ENCODE results near the gene HAP1. TPM values are rescaled to one million over a fixed set of nuclear protein-coding genes. Genes with fewer than 3 reads are reported as not detected.

Gene HAP1
- total RNA-seq, 4 donors from 2014 or later, result 0.22 TPM; not detected in 3

DNA sequence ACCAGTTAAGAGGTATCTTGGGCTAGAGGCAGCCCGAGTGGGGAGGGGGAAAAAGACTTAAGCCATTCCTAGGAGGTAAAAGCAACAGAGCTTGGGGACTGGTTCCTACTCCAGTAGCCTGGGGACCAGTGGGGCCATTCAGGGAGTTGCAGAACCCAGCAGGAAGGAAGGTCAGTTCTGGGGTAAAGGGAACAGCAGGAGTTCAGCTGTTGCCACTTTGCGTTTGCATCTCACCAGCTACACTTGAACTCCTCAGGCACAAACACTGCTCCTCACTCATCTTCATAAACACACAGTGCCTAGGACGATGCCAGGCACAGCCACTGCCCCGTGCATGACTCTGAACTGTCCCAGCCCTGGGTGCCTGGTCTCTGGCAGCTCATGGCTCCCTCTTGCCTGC is 4.0 kb downstream of the HAP1 start:
- H3K27ac ChIP-seq, result no peak overlapping the region
- H3K4me3 ChIP-seq, result no peak overlapping the region
- no peak for ATAC-seq
- H3K36me3 ChIP-seq, result no peaks in the 10 kb centered on the region
- intact Hi-C loops (cut with DNase I; ENCODE audit: low total_unique reads) (no loop called here), in situ Hi-C loops (cut with MboI; ENCODE audit: low sequenced_read_pairs in 4 of 4) (no loop called here)
- TF ChIP-seq, protein P1, sequence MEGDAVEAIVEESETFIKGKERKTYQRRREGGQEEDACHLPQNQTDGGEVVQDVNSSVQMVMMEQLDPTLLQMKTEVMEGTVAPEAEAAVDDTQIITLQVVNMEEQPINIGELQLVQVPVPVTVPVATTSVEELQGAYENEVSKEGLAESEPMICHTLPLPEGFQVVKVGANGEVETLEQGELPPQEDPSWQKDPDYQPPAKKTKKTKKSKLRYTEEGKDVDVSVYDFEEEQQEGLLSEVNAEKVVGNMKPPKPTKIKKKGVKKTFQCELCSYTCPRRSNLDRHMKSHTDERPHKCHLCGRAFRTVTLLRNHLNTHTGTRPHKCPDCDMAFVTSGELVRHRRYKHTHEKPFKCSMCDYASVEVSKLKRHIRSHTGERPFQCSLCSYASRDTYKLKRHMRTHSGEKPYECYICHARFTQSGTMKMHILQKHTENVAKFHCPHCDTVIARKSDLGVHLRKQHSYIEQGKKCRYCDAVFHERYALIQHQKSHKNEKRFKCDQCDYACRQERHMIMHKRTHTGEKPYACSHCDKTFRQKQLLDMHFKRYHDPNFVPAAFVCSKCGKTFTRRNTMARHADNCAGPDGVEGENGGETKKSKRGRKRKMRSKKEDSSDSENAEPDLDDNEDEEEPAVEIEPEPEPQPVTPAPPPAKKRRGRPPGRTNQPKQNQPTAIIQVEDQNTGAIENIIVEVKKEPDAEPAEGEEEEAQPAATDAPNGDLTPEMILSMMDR (IDR thresholded peaks at IDR 0.05 in 4 of 5, conservative IDR thresholded peaks at IDR 0.05 in 1 of 5), result no peak
- no peak for TF ChIP-seq POLR2A (IDR thresholded peaks at IDR 0.05)
- H3K9me3 ChIP-seq, result no peaks in the 10 kb centered on the region
- DNase-seq, result no peak
- peaks cover 13 to 16% of the 10 kb centered on the region in 2 donors for H3K4me1 ChIP-seq
- peaks cover 33 to 38% (median 34%) of the 10 kb centered on the region in 3 donors for H3K27me3 ChIP-seq

DNA sequence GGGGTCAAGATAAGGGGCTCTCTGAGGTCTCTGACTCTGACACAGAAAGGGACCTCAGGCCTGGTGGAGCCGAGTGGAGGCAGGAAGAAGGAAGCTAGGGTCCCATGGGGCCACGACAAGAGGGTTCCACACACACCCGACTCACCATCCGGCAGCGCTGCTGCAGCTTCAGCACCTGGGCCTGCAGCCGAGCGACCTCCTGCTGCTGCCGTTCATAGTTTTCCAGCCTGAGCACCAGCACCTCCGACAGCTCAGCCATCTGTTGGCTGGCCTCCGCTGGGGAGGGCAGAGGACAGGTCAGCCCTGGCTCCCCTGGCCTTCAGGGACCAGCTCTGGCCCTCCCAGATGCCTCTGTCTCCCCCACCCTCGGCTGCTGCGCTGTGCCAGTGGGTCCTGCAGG is 6.4 kb downstream of the HAP1 start:
- Histone ChIP-seq H3K9me3 (no peaks in the 10 kb centered on the region), H3K4me3 (no peak overlapping the region), H3K27me3 (peaks cover 8 to 16% (median 12%) of the 10 kb centered on the region in 3 donors), H3K27ac (no peak overlapping the region), H3K36me3 (no peaks in the 10 kb centered on the region), H3K4me1 (no peaks in the 10 kb centered on the region)
- intact Hi-C loops (cut with DNase I; ENCODE audit: low total_unique reads), result no loop called here
- TF ChIP-seq POLR2A (IDR thresholded peaks at IDR 0.05), result no peak
- TF ChIP-seq, protein P1 (IDR thresholded peaks at IDR 0.05 in 4 of 5, conservative IDR thresholded peaks at IDR 0.05 in 1 of 5), result no peak
- DNase-seq (no peak), ATAC-seq (no peak)
- in situ Hi-C loops (cut with MboI; ENCODE audit: low sequenced_read_pairs in 4 of 4), result no loop called here

DNA sequence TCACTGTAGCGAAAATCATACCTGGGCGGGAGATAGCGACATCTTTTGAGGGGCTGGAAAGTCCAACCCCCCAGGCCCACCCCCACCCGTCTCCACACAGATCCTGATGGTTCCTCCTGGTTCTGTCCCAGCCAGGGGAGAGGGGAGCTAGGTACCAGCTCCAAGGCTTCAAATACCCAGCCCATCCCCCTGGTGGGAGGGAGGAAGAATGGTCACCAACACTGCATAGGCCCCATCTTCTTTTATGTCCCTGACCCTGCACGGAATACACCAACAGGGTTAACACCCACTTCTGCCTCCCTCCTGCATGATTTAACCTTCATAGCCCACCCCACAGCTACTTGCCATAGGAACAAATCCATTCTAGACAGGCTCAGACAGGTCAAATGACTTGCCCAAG is 9.3 kb downstream of the HAP1 start:
- DNase-seq (no peak), ATAC-seq (no peak)
- Histone ChIP-seq H3K4me3 (no peak overlapping the region), H3K27me3 (no peaks in the 10 kb centered on the region), H3K9me3 (no peaks in the 10 kb centered on the region), H3K4me1 (no peaks in the 10 kb centered on the region), H3K27ac (no peak overlapping the region), H3K36me3 (no peaks in the 10 kb centered on the region)
- TF ChIP-seq POLR2A (IDR thresholded peaks at IDR 0.05), result no peak
- TF ChIP-seq, protein P1 (IDR thresholded peaks at IDR 0.05 in 4 of 5, conservative IDR thresholded peaks at IDR 0.05 in 1 of 5), result no peak
- intact Hi-C loops (cut with DNase I; ENCODE audit: low total_unique reads), result no loop called here
- in situ Hi-C loops (cut with MboI; ENCODE audit: low sequenced_read_pairs in 4 of 4), result no loop called here

DNA sequence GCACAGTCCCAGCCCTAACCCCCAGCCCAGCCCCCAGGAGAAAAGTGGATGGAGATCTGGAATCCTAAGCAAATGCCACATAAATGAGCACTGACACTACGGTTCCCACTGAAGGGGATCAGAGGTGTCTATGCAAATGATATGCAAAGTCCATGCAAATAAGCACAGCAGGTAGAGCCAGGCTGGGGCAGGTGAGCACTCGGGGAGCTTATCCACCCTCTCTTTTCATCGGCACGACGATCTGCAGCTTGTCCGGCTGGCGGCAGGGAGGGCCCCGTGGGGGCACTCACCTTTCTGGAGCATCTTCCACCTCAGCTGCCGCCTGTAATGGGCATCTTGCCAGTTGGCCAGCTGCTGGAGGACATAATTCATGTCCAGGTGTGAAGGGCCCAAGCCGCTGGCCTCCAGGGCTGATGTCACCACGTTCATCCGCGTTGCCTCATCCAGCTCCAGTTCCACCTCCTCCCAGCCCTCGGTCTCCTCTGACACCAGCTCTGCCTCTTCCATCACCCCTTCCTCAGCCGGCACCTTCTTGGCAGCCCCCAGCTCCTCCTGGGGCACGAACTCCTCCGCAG is 9.9 kb downstream of the HAP1 start:
- in situ Hi-C loops (cut with MboI; ENCODE audit: low sequenced_read_pairs in 4 of 4), result no loop called here
- H3K36me3 ChIP-seq, result no peaks in the 10 kb centered on the region
- intact Hi-C loops (cut with DNase I; ENCODE audit: low total_unique reads), result no loop called here
- TF ChIP-seq POLR2A (IDR thresholded peaks at IDR 0.05), result no peak
- TF ChIP-seq, protein P1 (IDR thresholded peaks at IDR 0.05 in 4 of 5, conservative IDR thresholded peaks at IDR 0.05 in 1 of 5), result no peak
- H3K9me3 ChIP-seq, result no peaks in the 10 kb centered on the region
- no peak overlapping the region for H3K4me3 ChIP-seq
- no peaks in the 10 kb centered on the region for H3K4me1 ChIP-seq
- no peaks in the 10 kb centered on the region for H3K27me3 ChIP-seq
- ATAC-seq (no peak), DNase-seq (no peak)
- H3K27ac ChIP-seq, result no peak overlapping the region
